GM12872 (cell line): ENCODE measurements around the gene CST3.

Experiments
- CTCF ChIP-seq: IDR thresholded peaks from 3 replicates; pipeline ENCODE4 v1.5.1; 2011; ENCODE audit warnings: low read depth, mild to moderate bottlenecking, low read length, moderate library complexity; ENCODE audit not compliant: insufficient read depth

CST3 gene

GRCh38 chr20:23605867-23606651 is 31.7 kb downstream of the CST3 start, which contains the start of gene CST9:
CST9 (minus strand) TSS chr20:23605917; CDS start chr20:23605864, 53 bp downstream.
- TF ChIP-seq CTCF, result no peak

GRCh38 chr20:23604306-23604705 is 33.4 kb downstream of the CST3 start:
- no peak for TF ChIP-seq CTCF

GRCh38 chr20:23603321-23603720 is 34.4 kb downstream of the CST3 start:
- no peak for TF ChIP-seq CTCF

- no peak for TF ChIP-seq CTCF
Measured at GRCh38 chr20:23602699-23603098, 35.1 kb downstream of the CST3 start.

- no peak for TF ChIP-seq CTCF
Measured at GRCh38 chr20:23602241-23602640, 35.5 kb downstream of the CST3 start.

- TF ChIP-seq CTCF, result no peak
Measured at GRCh38 chr20:23601715-23602114, 36.0 kb downstream of the CST3 start.

- TF ChIP-seq CTCF, result no peak
Measured at GRCh38 chr20:23598481-23598880, 39.3 kb downstream of the CST3 start.
